ENCODE results near the gene SCRN2.
A peak's percentile ranks its signal among the peaks of the same experiment; 100 is the strongest.

SCRN2 gene

GRCh38 chr17:47840742-47841487 lies at the start of gene SCRN2:
TSS of gene SCRN2 (minus strand) at chr17:47841273. CDS start at chr17:47840843, 430 bp downstream.
- peak; percentile 94 for DNase-seq

DNA sequence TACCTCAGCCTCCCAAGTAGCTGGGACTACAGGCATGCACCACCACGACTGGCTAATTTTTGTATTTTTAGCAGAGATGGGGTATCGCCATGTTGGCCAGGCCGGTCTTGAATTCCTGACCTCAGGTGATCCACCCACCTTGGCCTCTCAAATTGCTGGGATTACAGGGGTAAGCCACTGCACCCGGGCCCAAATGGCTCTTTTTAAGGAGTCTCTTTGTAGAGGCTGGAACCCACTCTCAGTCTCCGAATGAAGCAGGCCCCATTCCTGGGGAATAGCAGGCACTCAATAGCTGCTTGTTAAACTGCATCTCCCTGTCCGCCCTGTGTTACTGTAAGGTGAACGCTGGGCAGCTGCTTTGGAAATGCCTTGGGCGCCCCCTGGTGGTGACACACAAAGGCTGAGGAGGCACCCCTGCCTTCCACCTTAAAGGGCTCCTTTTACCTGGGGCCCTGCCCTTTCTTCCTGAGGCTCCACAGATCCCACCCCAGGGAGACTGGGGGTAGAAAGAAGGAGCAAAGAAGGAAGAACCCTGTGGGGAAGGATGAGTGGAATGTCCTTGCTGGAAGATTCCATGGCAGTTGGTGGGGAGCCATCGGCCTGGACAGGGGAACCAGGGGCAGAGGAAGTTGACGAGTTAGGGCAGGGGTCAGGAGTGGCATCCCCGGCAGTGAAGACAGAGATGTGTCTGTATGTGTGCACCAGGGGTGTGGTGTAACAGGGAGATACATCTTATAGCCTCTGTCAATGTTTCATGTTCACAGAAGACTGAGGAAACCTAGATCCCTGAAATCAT lies 48.9 kb upstream of the SCRN2 start:
- peak; percentile 88 for DNase-seq

DNA sequence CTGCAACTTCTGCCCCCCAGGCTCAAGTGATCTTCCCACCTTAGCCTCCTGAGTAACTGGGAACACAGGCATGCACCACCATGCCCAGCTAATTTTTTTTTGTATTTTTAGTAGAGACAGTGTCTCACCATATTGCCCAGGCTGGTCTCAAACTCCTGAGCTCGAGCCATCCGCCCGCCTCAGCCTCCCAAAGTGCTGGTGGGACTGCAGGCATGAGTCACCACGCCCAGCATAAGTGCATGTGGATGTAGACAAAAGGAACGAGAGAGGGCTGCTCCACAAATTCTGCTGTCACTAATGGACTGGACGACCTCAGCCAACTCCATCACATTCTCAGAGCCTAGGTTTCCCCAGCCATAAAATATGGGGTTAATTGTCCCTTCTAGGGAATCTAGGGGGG lies 47.2 kb upstream of the SCRN2 start:
- no peak for DNase-seq

DNA sequence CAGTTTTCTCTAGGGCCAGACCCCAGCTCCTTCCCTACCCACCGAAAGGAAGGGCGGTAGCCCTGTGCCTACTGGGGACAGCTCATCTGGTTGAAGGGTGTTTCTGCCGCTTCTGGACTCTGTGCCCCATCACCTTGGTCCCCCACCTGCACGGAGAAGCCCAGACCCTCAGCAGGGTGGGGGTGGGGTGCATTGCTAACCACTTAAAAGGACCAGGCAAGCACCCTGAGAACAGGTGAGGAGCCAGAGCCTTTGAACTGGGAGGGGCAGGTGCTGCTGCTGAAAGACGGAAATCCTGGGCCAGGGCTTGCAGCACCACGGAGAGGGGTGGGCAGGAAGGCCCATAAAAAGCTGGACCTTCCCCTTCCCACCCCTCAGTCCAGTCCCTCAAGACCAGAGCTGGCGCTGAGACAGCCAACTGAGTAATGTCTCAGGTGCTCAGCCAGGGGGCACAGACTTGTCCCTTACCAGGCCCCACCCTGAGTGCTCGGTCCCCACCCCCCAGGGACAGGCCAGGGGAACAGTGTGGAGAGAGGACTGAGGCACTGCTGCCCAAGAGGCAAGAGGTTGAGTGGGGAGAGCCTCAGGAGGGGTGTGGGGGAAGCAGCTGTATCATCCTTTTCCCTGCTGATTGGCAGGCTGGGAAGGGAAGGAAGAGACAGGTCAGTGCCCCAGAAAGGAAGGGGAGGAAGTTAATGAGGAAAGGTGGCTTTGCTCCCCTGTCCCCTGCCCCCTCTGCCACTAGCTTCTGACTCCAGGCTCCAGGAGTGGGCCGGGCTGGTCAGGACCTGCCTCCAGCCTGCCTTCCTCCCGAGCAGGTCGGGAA lies 44.0 kb upstream of the SCRN2 start:
- DNase-seq: no peak

DNA sequence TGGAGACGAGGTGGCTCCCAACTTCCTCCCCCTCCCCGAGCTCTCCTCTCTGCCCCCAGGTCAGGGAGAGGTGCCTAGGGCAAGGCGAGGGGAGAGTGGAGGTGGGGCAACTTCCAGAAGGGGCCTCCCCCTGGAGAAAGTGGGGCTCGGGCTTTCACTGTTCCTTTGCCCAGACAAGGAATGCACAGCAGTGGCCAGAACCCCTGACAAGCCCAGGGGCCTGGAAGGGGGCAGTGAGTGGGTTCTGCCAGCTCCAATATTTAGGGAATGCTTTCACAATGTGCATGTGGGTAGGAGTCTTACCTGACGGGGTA lies 43.3 kb upstream of the SCRN2 start:
- no peak for DNase-seq

DNA sequence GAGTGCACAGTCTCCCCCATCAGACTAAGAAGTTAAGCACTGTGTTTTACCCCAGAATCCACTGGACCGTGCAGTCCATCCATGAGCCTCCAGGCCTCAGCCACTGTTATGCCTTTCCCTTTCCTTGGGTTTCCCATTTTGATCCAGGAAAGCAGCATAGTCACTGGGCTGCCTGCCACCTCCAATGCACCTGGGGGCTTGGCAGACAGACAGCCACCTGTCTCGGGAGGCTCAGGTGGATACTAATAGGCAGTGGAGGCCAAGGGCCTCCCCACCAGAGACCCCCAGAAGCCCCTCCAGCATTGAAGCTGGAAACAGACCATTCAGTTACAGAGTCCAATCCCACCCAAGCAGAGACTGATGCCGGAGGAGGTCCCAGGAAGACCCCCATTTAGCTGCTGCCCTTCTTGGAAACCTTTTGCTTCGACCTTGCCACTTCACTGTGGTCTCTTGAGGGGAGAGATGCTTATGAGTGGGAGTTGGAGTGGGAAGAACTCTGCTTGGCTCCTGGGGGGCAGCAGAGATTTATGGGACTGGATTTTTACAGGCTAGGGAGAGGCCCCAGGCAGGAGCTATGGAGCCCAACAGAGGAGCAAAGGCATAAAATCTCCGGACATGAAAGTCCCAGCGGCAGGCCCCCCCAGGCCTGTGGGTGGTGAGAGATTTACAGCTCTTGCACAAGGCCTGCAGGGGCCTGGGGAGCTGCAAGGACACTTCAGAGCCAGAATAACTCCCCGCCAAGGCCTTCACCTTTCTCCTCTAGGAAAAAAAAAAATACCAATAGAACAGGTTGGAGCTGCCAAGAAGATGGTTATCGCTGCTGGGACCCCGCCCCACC lies 42.7 kb upstream of the SCRN2 start:
- DNase-seq: no peak

- DNase-seq: no peak
These were observed 41.9 kb upstream of the SCRN2 start for GRCh38 chr17:47882695-47883588.

- no peak for DNase-seq
These were observed 41.2 kb upstream of the SCRN2 start for GRCh38 chr17:47882247-47882646.

GRCh38 chr17:47879776-47880454 lies 38.8 kb upstream of the SCRN2 start:
- DNase-seq: no peak

DNA sequence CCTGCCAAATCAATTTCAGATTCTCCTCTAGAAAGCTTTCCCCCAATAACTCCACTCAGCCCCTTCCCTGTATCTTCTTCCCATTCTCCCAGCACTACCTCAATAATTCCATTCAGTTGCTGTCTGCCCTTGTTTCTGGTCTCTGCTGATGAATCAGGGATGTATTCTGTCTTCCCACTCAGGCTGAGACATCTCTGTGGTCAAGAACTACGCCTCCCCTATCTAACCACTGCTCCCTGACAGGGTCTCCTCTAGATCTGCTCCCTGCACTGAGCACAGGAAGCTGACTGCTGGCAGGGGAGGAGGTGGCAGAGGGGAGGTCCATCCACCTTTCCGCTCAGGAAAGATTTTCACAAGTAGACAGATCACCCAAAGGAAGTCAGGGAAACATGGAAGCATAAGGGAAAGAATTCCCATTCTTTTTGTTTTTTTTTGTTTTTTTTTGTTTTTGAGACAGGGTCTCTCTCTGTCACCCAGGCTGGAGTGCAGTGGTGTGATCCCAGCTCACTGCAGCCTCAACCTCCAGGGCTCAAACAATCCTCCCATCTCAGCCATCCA lies 38.0 kb upstream of the SCRN2 start:
- no peak for DNase-seq

GRCh38 chr17:47878203-47879027 lies 37.3 kb upstream of the SCRN2 start:
- DNase-seq: no peak

- DNase-seq: no peak
These were observed 36.4 kb upstream of the SCRN2 start for GRCh38 chr17:47877368-47878034.

DNA sequence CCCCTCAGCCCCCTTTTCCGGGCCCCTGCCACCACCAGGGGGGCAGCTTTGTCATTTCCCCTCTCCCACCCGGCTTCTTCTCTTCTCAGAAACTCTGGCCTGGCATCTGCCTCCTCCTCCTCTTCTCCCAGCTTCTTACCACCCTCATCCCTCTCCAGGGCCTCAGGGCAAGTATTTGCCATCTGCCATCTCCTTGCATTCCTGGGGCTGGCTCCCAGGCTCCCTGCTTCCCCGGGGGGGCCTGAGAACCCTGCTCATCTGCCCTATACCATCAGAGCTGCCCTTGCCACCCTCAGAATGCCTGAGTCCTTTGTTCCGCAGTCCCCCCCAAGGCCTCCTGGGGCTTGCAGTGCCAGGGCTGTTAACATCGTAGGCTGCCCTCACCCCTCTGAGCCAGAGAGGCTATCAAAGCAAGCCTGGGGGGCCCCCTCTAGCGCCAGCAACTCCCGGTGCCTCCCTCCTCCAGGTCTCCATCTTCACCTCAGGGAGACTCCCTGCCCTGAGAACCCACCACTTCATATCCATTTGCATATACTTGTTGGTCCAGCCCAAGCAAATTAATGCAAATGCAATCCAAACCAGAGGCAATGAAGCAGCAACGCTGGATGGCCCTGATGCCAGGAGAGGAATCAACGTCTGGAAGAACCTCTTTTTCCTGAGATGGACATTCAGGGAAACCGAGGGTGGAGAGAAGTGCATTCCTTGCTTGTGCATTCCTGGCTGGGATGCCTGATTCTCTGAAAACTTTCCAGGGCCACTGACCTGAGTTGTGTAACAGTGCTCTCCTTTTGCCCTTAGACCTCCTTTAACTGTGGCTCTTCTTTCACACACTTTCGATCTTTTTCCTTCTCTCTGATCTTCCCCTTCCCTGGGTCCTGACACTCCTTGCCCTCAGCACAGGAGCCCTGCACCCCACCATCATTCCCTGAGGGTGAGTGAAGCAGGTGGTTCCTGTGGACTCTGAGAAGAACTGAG lies 34.2 kb upstream of the SCRN2 start:
- no peak for DNase-seq

GRCh38 chr17:47873200-47874090 lies 32.4 kb upstream of the SCRN2 start:
- DNase-seq: no peak

DNA sequence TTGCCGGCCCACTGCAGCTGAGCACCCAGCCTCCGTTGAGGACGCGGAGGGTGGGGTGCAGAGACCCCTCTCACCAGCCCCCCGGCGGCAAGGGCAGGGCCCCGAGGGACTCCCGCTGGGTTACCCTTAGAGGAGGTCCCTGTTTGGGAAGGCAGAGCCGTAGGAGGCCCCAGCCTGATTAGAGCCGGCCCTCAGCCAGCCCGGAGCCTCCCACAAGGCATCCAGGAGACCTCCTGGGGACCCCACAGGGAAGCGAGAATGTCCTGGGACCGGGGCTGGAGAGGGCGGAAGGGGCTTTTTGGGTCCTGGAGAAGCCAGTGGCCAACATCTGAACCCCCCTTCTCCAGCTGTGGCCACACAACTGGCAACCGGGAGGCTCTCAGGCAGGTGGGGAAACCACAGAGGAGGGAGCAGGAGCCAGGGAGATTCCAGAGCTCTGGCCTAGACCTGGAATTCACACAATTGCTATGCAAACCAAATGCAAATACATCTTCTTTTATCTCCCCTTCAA lies 31.6 kb upstream of the SCRN2 start:
- no peak for DNase-seq

DNA sequence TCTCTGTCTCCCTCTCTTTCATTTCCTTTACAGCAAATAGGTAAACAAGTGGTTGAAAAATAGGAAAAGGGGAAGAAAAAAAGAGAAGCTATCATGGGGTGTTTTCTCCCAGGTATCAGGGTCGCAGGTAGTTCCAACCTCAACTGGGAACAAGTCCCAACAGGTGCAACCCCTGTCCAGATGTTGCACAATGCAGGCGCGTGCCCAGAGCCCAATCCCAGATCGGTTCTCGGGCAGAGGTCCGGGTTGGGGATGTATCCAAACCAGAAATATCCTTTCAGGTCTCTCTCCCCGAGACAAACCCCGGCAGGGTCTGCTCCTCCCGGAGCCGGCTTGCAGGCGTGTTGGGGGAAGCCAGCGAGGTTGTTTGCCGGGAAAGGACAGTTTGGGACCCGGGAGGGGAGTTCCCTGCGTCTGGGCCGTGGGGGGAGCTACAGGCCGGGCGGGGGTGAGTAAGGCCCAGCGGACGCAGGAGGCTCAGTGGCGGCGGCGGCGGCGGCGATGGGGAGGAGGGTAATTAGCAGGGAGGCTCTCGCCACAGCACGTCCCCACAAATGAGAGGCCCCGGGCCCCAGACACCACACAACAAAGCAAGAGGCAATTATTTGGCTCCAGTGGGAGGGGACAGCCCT lies 31.1 kb upstream of the SCRN2 start:
- DNase-seq: no peak
